Left colon (tissue), 2 donors: ENCODE data around the gene BRDT. TPM values are rescaled to one million over a fixed set of nuclear protein-coding genes. Genes with fewer than 3 reads are reported as not detected.

Experiments
- ATAC-seq: fragments of 200-7000 bp; cut with Tn5 transposase; one replicate; pipeline ENCODE4 v1.9.1; 2020; ENCODE audit warnings: mild to moderate bottlenecking, moderate library complexity
- DNase-seq, 2 donors: peaks; one replicate each; pipeline ENCODE4 v3.0.0-alpha.2; 2020
- intact Hi-C, 2 donors: fragments of 100-400 bp; cut with DNase I in 1 of 2; cut with micrococcal nuclease in 1 of 2; formaldehyde crosslinking; loops; one replicate each; pipeline versions ENCODE4 v1.11.2 to v1.14.0; 2022; cut with DNase I, micrococcal nuclease
- total RNA-seq, 2 donors: library from RNA; stranded (reverse); fragmentation: NEBNext Ultra II Directional; extraction: Animal tissue kit (Norgen Biotek cat#: 25700); gene quantifications; one replicate each; pipeline ENCODE4 v1.2.1, GENCODE V29; 2021
- donor health status: DM: no; HTN: no; CAD: no.
- donor health status: DM: yes; HTN: yes; CAD: no.

BRDT gene
- total RNA-seq, 2 donors from 2014 or later, result not detected

DNA sequence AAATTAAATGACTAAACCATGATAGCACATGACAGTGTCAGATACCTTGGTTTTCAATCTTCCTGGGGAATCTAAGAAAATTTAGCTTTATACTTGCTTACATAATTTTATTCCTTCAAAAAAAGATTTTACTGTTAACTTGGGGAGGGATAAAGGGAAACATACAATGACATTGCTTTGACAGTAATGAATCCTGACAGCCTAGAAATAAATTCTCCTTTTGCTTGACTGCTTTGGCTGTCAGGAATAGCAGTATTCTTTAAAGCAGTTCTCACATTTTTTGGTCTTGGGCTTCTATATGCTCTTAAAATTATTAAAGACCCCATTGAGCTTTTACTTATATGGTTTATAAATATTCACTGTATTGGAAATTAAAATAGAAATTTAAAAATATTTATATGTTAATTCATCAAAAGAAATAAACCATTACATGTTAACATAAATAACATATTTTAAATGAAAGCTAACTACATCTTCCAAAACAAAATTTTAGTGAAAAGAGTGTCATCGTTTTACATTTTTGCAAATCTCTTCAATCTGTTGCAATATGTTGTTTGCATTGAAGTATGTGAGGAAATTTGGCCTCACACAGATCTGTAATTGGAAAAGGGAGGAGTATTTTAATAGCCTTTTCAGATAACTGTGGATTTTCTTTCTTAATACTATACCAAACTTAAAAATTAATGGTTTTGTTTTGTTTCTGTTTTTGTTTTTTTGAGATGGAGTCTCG is 96.7 kb downstream of the BRDT start:
- ATAC-seq (no peak), DNase-seq (no peak)
- intact Hi-C loops, result no loop called here

DNA sequence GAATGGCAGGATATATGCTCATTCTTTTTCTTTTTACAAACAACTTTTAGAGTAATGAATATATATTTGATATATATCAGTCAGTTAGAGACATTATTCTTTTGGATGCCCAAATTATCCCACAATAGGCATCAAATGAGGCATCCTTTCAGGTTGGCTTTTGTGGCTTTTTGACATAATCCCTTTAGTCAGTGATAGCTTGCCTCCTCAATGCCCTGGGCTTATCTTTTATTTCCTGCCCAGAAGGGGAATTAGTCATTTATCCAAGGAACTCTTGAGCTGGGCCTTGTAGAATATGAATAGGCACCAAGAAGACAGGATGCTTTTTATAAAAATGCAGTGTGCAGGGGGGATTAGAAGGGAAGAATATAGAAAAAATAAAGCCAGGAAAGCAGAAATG is 102.7 kb downstream of the BRDT start:
- intact Hi-C loops, result no loop called here
- ATAC-seq (no peak), DNase-seq (no peak)

Other genes starting within 250 kb of the BRDT start
- 10 to 100 TPM; 14.4 to 27.8 TPM for gene TGFBR3, start 63.2 kb upstream of the BRDT start, total RNA-seq
- gene EPHX4, start 80.6 kb downstream of the BRDT start, total RNA-seq, result under 1 TPM; 0.17 to 0.27 TPM
- not detected for gene SETSIP, start 126.0 kb downstream of the BRDT start, total RNA-seq
- 1 to 10 TPM; 2.8 to 5.3 TPM for gene BTBD8, start 130.9 kb downstream of the BRDT start, total RNA-seq